NCI-H510A (cell line): ENCODE data around the gene BICD2.

Experiments
- DNase-seq: peaks from one replicate; lab custom pipeline; 2025; lab: John Stamatoyannopoulos, UW

Gene BICD2

GRCh38 chr9:92668746-92669526, 95.7 kb downstream of the BICD2 start:
- no peak for DNase-seq

- no peak for DNase-seq
These were observed 97.6 kb downstream of the BICD2 start for GRCh38 chr9:92666912-92667532.

- DNase-seq, result no peak
These were observed 98.4 kb downstream of the BICD2 start for GRCh38 chr9:92666236-92666635.

GRCh38 chr9:92665836-92666235, 98.8 kb downstream of the BICD2 start:
- no peak for DNase-seq

- no peak for DNase-seq
These were observed 100.1 kb downstream of the BICD2 start for GRCh38 chr9:92664394-92665152.

- no peak for DNase-seq
These were observed 100.7 kb downstream of the BICD2 start for GRCh38 chr9:92663951-92664350.

- no peak for DNase-seq
These were observed 101.5 kb downstream of the BICD2 start for GRCh38 chr9:92663126-92663525.

GRCh38 chr9:92661743-92662142, 102.9 kb downstream of the BICD2 start:
- DNase-seq, result no peak
